NCI-H2107 (cell line): ENCODE data around the gene PSMA3.

Source experiments
- DNase-seq: peaks from one replicate; lab custom pipeline; 2025; lab: John Stamatoyannopoulos, UW

The PSMA3 gene

DNA sequence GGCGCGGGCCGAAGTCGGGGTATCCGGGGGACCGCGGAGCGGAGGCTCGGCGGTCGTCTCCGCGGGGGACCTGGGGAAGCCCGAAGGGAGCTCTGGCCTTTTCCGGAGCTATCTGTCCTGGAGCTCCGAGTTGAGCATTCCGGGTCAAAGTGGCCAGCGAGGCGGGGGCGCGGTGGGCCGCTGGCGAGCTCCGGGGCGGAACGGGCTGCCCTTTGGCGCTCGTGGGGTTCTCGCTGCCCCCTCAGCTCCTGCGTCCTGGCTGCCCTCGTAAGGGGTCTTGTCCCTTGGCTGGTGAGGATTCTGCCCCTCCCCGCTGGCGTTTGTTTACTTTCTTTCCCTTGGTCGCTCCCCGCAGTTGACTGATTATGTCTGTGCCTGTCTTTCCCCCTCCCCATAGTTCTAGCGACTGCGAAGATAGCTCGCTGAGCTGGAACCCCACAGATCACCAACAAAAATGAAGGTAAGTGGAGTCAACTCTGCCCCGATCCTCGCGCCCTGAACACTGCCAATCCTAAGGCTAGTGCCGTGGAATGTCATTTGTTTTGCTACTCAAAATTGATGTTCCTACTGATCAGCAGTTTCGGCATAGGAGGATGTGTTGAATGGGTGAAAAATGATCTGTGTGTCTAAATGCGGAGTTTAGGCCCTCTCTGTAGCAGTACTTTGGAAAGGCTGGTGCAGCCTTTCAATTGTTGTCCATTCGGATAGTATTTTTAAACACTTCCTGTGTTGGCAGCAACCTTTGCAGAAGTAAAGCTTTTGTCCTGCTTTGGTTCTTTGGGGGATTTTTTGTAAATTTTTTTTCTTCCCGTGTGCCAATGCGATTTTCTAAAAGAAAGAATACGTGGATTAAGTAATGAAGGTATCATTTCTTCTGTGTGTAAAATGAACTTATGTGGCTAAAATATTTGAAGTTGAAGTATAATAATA lies 55.0 kb downstream of the PSMA3 start:
- DNase-seq, result no peak

- no peak for DNase-seq
These were observed 56.8 kb downstream of the PSMA3 start for GRCh38 chr14:58301416-58301815.

DNA sequence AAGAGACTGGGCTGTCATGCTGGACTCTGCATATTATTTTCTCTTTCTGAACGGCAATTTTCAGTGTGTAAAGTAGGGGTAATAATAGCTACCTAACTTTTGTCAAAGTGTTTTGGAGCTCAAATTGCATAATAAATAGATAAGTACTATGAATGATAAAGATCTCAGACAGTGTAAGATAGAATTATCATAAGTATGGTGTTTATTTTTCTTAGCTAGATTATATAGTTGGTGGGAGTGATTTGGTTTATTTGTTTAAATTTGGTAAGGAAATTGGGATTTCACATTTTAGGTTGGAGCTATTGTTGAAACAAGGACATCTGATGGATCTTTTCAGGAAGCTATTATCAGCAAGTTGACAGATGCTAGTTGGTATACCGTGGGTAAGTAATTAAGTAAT lies 61.1 kb downstream of the PSMA3 start:
- no peak for DNase-seq

GRCh38 chr14:58307597-58308316 lies 63.1 kb downstream of the PSMA3 start:
- no peak for DNase-seq

DNA sequence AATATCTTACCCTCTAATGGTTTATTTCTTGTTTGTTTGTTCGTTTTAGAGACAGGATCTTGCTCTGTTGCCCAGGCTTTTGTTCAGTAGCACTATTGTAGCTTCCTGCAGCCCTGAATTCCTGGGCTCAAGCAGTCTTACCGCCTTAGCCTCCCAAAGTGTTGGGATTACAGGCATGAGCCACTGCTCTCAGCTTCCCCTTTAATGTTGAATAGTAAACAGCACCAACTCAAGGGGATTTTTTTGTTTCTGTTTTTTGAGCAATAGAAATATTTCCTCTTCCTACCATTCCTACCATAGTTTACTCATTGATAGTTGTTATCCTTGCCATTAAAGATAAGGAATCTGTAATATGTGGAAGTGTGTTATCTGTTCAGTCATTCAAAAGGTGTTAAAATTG lies 64.4 kb downstream of the PSMA3 start:
- DNase-seq, result no peak

DNA sequence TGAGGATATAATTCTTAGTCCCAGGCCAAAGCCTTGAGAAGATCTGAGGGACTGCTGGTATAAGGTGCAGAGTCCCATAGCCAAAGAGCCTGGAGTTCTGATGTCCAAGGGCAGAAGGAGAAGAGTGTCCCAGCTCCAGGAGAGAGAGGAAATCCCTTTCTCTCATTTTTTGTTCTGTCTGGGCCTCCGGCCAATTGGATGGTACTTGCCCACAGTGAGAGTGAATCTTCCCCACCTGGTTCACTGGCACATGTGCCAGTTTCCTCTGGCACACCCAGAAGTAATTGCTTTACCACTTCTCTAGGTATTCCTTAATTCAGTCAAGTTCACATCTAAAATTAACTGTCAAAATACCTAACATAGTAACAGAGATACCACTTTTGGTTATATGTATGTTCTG lies 69.1 kb downstream of the PSMA3 start:
- DNase-seq, result no peak

DNA sequence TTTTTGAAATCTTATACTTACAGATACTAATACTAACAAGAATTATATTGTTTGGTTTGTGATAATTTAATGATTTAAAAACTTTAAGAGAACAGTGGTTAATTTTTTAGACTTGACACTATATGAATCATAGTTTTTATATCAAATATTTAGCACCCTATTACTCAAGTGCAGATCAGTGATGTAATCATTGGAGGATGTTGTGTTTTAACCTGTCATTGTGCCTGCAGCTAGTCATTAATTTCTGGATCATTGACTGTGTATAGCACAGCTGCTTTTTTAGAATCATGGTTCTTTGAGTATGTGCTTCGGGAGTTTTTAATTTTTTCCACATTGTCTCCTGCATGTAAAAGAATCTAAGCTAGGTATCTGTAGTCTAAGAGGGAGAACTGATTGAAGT lies 71.0 kb downstream of the PSMA3 start:
- no peak for DNase-seq
